RWPE2 (cell line): ENCODE data around the gene CABLES2.

Source experiments
- ATAC-seq: fragments of 200-7000 bp; cut with Tn5 transposase; 3 replicates; pipeline ENCODE4 v1.9.1; 2021; ENCODE audit warnings: low read depth
- DNase-seq: peaks from one replicate; pipeline ENCODE4 v3.0.0-alpha.2; 2020; ENCODE audit warnings: low spot score
- H3K27ac ChIP-seq: fragments of 450-650 bp; 2 replicates; pipeline ENCODE4 v1.5.1; 2017; ENCODE audit warnings: mild to moderate bottlenecking; ENCODE audit not compliant: poor library complexity, severe bottlenecking
- H3K27me3 ChIP-seq: fragments of 250-450 bp; sonication (Bioruptor Pico); 2 replicates; pipeline ENCODE4 v1.5.1; 2021; ENCODE audit warnings: mild to moderate bottlenecking, moderate library complexity; ENCODE audit not compliant: insufficient read depth, poor library complexity, severe bottlenecking
- H3K36me3 ChIP-seq: fragments of 250-450 bp; sonication (Bioruptor Pico); 2 replicates; pipeline ENCODE4 v1.5.1; 2020; ENCODE audit warnings: low read depth, mild to moderate bottlenecking, moderate library complexity
- H3K4me1 ChIP-seq: fragments of 250-450 bp; sonication (Bioruptor Pico); 2 replicates; pipeline ENCODE4 v1.5.1; 2021; ENCODE audit warnings: mild to moderate bottlenecking, moderate library complexity; ENCODE audit not compliant: insufficient read depth, poor library complexity, severe bottlenecking
- H3K4me3 ChIP-seq: fragments of 250-450 bp; sonication (Bioruptor Pico); 2 replicates; pipeline ENCODE4 v1.5.1; 2021; ENCODE audit warnings: mild to moderate bottlenecking, moderate library complexity; ENCODE audit not compliant: severe bottlenecking
- H3K9me3 ChIP-seq: fragments of 250-450 bp; sonication (Bioruptor Pico); 2 replicates; pipeline ENCODE4 v1.5.1; 2021; ENCODE audit warnings: mild to moderate bottlenecking, moderate library complexity; ENCODE audit not compliant: severe bottlenecking
- TF ChIP-seq, protein P1 (sequence below): fragments of 450-650 bp; IDR thresholded peaks from one replicate; pipeline ENCODE4 v1.5.1; 2017; ENCODE audit warnings: mild to moderate bottlenecking, moderate library complexity; ENCODE audit not compliant: poor library complexity, severe bottlenecking

Gene CABLES2

DNA sequence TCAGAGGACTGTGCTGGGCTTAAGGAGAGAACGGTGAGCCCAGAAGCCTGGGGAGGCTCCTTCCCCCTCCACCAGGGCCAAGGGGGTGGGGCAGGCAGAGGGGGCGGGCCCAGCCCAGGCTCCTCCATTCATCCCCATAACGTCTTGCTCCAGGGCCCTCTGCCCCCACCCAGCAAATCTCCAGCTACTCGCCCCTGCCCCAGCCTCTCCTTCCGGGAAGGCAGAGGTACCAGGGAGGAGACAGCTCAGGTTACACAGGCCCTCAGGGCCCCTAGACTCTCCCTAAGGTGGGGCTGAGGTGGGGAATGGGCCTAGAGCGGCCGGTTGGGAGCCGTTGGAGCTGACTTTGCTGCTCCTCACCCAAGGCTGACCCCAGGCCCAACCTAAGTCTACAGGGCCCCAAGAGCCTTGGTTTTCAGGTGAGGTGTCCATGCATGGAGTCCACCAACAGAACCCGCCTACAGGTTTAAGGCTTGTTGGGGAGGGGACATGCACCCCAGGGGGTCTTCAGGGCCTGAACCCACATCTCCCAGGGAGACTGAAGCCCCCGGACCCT lies 41.2 kb downstream of the CABLES2 start:
- peak; percentile 54 for ATAC-seq
- Histone ChIP-seq H3K27ac (peak overlapping the region; percentile 99), H3K27me3 (no peaks in the 10 kb centered on the region), H3K9me3 (no peaks in the 10 kb centered on the region), H3K4me1 (peaks cover 76% of the 10 kb centered on the region), H3K36me3 (peaks cover 52% of the 10 kb centered on the region), H3K4me3 (peak overlapping the region; percentile 98)
- DNase-seq, result peak; percentile 100
- TF ChIP-seq, protein P1, sequence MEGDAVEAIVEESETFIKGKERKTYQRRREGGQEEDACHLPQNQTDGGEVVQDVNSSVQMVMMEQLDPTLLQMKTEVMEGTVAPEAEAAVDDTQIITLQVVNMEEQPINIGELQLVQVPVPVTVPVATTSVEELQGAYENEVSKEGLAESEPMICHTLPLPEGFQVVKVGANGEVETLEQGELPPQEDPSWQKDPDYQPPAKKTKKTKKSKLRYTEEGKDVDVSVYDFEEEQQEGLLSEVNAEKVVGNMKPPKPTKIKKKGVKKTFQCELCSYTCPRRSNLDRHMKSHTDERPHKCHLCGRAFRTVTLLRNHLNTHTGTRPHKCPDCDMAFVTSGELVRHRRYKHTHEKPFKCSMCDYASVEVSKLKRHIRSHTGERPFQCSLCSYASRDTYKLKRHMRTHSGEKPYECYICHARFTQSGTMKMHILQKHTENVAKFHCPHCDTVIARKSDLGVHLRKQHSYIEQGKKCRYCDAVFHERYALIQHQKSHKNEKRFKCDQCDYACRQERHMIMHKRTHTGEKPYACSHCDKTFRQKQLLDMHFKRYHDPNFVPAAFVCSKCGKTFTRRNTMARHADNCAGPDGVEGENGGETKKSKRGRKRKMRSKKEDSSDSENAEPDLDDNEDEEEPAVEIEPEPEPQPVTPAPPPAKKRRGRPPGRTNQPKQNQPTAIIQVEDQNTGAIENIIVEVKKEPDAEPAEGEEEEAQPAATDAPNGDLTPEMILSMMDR, result no peak

DNA sequence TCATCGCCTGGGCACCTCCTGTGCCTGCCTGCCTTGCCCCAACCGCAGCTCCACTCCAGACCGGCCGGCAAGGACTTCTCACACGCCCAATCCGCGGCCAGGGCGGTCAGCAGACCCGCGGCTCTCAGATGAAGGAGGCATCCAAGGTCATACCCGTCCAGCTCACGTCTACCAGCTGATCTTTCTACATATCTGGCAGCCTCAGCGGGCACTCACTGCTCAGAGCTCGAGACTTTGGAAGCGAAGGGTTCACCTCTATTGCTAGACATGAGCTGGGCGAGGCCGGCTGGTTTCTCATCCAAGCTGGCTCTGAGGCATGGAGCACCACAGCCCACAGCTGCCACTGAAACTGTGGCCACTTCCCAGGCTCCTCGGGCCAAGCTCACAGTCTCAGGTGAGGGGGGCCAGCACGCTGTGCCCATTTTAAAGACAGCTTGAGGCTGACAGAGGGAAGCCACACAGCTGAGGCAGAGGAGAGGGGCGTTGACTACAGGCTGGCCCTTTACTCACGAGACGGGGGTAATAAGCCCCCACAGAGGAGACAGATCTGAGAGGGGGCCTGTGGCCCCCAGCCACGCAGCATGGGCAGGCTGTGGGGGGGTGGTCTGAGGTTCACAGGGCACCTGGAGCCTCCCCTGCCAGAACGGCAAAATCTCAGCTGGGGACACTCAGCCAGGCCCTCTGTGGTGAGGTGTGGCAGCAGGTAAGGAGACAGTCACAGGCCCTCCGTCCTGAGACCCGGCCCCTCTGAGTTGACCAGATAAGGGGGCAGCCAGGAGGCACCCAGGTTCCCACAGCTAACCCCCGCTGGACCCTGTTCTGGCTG lies 42.0 kb downstream of the CABLES2 start:
- Histone ChIP-seq H3K36me3 (peaks cover 54% of the 10 kb centered on the region), H3K4me1 (peaks cover 72% of the 10 kb centered on the region), H3K9me3 (no peaks in the 10 kb centered on the region), H3K27ac (peak overlapping the region; percentile 99), H3K27me3 (no peaks in the 10 kb centered on the region), H3K4me3 (peak overlapping the region; percentile 98)
- TF ChIP-seq, protein P1, result no peak
- peak; percentile 86 for DNase-seq
- no peak for ATAC-seq

DNA sequence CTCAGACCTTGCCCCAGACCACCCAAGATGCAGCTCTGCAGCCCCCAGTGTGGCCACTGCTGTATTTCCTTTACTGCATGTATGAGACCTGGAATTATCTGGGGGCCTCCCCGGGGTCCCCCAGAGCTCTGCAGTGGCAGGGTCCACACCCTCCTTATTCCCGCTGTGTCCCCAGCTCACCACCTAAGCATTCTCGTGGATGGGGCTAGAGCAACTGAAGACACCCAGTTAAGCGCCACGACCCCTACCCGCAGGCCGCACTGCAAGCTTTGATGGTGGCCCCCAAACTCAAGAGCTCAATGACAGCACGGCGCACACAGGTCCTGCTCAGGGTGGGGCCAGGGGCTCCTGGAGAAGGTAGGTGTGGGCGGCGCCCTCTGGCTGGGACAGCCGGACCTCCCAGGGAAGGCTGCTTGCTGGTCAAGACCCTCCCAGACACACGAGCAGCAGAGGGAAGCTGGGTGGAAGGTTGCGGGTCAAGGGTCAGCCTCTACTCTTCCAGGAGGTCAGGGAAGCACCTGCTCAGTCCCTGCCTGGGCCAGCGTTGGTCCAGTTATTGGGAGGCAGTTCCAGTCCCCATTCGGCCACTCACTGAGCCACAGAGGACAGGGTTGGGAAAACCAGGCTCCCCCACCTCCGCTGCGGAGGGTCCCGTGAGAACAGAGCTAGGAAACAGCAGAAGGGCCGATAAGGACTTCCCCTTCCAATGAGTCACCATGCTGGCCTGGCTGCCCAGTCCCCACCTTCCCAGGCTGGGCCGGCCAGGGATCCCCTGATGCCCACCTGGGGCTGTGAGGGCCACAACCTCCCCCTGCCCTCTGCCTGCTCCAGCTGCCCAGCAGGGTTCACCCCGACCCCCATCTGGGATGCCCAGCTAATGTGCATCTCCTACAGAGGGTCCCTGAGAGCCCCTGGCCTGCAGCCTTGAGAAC lies 42.9 kb downstream of the CABLES2 start:
- ATAC-seq (no peak), DNase-seq (peak; percentile 91)
- no peaks in the 10 kb centered on the region for H3K27me3 ChIP-seq
- peaks cover 54% of the 10 kb centered on the region for H3K36me3 ChIP-seq
- TF ChIP-seq, protein P1, result no peak
- H3K4me1 ChIP-seq, result peaks cover 71% of the 10 kb centered on the region
- H3K27ac ChIP-seq, result peak overlapping the region; percentile 99
- H3K9me3 ChIP-seq, result no peaks in the 10 kb centered on the region
- peak overlapping the region; percentile 98 for H3K4me3 ChIP-seq

DNA sequence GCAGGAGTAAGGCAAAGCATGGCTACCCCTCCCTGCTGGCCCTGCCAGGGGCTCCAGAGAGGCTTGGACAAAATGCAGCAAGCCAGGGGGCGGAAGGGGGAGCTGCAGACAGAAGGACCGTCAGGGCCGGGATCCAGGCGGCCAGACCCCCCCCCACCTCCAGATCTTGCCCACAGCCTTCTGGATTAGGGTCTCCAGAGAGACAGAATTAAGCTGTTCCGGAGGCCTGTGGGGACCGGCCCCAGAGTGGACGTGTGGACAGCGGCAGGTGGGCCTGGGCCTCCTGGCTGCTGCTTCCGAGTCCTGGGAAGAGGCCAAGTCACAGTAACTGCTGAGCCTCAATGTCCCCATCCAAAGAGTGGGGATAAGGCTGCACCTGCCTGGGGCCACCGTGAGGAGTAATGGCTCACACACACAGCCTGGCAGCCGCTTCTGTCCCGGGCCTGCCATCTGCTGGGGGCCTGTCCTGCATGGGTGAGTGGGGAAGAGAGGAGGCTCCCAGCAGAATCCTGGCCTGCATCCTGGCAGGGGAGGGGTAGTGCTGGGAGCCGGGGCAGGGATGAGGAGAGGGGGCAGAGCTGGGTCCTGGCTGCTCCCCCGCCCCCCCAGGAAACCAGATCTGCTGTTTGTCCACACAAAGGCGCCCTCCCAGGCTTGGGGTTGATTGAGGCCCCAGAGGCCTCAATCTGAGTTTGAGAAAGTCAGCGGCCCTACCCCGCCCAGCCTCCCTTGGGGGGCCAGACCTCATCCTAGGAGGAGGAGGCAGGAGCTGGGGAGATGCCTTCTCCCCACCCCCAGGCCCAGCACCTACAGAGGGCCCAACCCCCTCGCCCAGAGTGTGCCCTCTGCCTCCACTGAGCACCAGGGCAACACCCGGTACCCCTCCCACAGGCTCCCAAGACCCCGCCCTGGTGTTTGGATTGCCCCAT lies 43.8 kb downstream of the CABLES2 start:
- TF ChIP-seq, protein P1, result peak; percentile 53
- peaks cover 74% of the 10 kb centered on the region for H3K4me1 ChIP-seq

More for the DNA sequence above, 43.8 kb downstream of the CABLES2 start:
- Histone ChIP-seq H3K36me3 (peaks cover 61% of the 10 kb centered on the region), H3K4me3 (peak overlapping the region; percentile 98), H3K27me3 (no peaks in the 10 kb centered on the region), H3K27ac (peak overlapping the region; percentile 99), H3K9me3 (no peaks in the 10 kb centered on the region)
- DNase-seq (peak; percentile 91), ATAC-seq (no peak)
